OCI-LY7 (cell line): ENCODE data around the gene CUEDC1. TPM values are rescaled to one million over a fixed set of nuclear protein-coding genes. Genes with fewer than 3 reads are reported as not detected.

ENCODE experiments used
- BruUV-seq: library from RNA; stranded (reverse); fragments of 400-500 nt; replicated peaks from 2 replicates; lab custom pipeline; 2021; lab: Mats Ljungman, UMichigan
- CTCF ChIA-PET: fragments of 300-600 bp; sonication (Branson Sonifier 250); formaldehyde crosslinking; loops from one replicate; lab custom pipeline; 2022; ENCODE audit warnings: antibody characterized with exemption; ENCODE audit not compliant: unreplicated experiment; lab: Charles Lee
- POLR2A ChIA-PET: fragments of 300-600 bp; sonication (Branson Sonifier 250); formaldehyde crosslinking; loops from one replicate; lab custom pipeline; 2022; ENCODE audit warnings: antibody characterized with exemption; lab: Charles Lee
- DNase-seq: peaks from one replicate; pipeline ENCODE4 v3.0.0-alpha.2; 2015; ENCODE audit warnings: low spot score
- H2AFZ ChIP-seq: fragments of 200-600 bp; sonication (generic), shearing (Covaris generic); 2 replicates; pipeline ENCODE4 v1.6.1; 2014; ENCODE audit warnings: mild to moderate bottlenecking, antibody characterized with exemption, low read length, moderate library complexity
- H3K27ac ChIP-seq: fragments of 200-600 bp; sonication (generic); 2 replicates; pipeline ENCODE4 v1.5.1; 2014; ENCODE audit warnings: mixed run types, low read depth, mild to moderate bottlenecking, moderate library complexity, low read length, inconsistent platforms; ENCODE audit not compliant: poor library complexity, severe bottlenecking
- H3K36me3 ChIP-seq: fragments of 200-600 bp; sonication (generic); 2 replicates; pipeline ENCODE4 v1.6.1; 2014; ENCODE audit warnings: mild to moderate bottlenecking, antibody characterized with exemption, low read length, moderate library complexity, mixed read lengths; ENCODE audit not compliant: insufficient read depth
- H3K4me1 ChIP-seq: fragments of 200-600 bp; sonication (generic); 2 replicates; pipeline ENCODE4 v1.5.1; 2014; ENCODE audit warnings: mild to moderate bottlenecking, low read length; ENCODE audit not compliant: insufficient read depth, poor library complexity, severe bottlenecking
- H3K4me2 ChIP-seq: fragments of 200-600 bp; sonication (generic); 2 replicates; pipeline ENCODE4 v1.6.1; 2014; ENCODE audit warnings: mild to moderate bottlenecking, low read length
- H3K4me3 ChIP-seq: fragments of 200-600 bp; sonication (generic); 2 replicates; pipeline ENCODE4 v1.5.1; 2014; ENCODE audit warnings: mild to moderate bottlenecking, low read depth, low read length; ENCODE audit not compliant: poor library complexity, severe bottlenecking
- H3K79me2 ChIP-seq: fragments of 200-600 bp; sonication (generic); 2 replicates; pipeline ENCODE4 v1.6.1; 2016; ENCODE audit warnings: low read depth, mild to moderate bottlenecking, low read length, moderate library complexity, mixed read lengths; ENCODE audit not compliant: insufficient read depth
- H3K9me2 ChIP-seq: fragments of 200-600 bp; sonication (generic); 2 replicates; pipeline ENCODE4 v1.6.1; 2016; ENCODE audit warnings: mild to moderate bottlenecking, low read length, mixed read lengths; ENCODE audit not compliant: insufficient read depth
- H3K9me3 ChIP-seq: fragments of 200-600 bp; sonication (generic); 2 replicates; pipeline ENCODE4 v1.6.1; 2014; ENCODE audit warnings: mild to moderate bottlenecking, mixed run types, low read length, mixed read lengths
- H4K20me1 ChIP-seq: fragments of 200-600 bp; sonication (generic); 2 replicates; pipeline ENCODE4 v1.6.1; 2014; ENCODE audit warnings: mild to moderate bottlenecking, antibody characterized with exemption, low read length, moderate library complexity, mixed read lengths; ENCODE audit not compliant: insufficient read depth
- EZH2phosphoT487 ChIP-seq: fragments of 200-600 bp; sonication (generic); IDR thresholded peaks from 2 replicates; pipeline ENCODE4 v1.6.1; 2018; ENCODE audit warnings: low read depth, borderline replicate concordance, mild to moderate bottlenecking, mixed run types, antibody characterized with exemption, low read length, moderate library complexity, mixed read lengths
- intact Hi-C: fragments of 100-400 bp; cut with micrococcal nuclease; formaldehyde crosslinking; loops from one replicate; pipeline ENCODE4 v1.10.0; 2022; ENCODE audit not compliant: unreplicated experiment
- total RNA-seq, 2 experiments: library from RNA; depleted of rRNA in 1 of 2; stranded (reverse); fragments of >200 nt in 1 of 2; shearing (Covaris generic) in 1 of 2; gene quantifications; 2 replicates each; pipeline ENCODE4 v1.2.3, GENCODE V29; 2014 to 2022
- TF ChIP-seq, protein P1 (sequence below): fragments of 200-600 bp; sonication (generic); conservative IDR thresholded peaks from 2 replicates; pipeline ENCODE4 v1.5.1; 2014; ENCODE audit warnings: mild to moderate bottlenecking, antibody characterized with exemption, low read length, moderate library complexity, mixed read lengths

The CUEDC1 gene
- total RNA-seq, 2 experiments from 2014 or later, result 0.74 TPM; not detected in 1

GRCh38 chr17:57905875-57906455 lies 49.2 kb downstream of the CUEDC1 start:
- no peaks in the 10 kb centered on the region for H3K9me3 ChIP-seq
- BruUV-seq, result no TSS peak
- CTCF ChIA-PET, result interaction anchor here (0.6 kb wide), 1 partner anchor 89 kb away, joined by 4 read pairs; no protein-coding TSS in a partner anchor
- intact Hi-C loops, result no loop called here
- peaks cover 40% of the 10 kb centered on the region for H3K4me1 ChIP-seq
- no peak overlapping the region for H3K27ac ChIP-seq
- no peak overlapping the region for H3K4me2 ChIP-seq
- no peak overlapping the region for H2AFZ ChIP-seq
- H3K79me2 ChIP-seq, result no peaks in the 10 kb centered on the region
- no peaks in the 10 kb centered on the region for H3K36me3 ChIP-seq
- no peak for TF ChIP-seq EZH2phosphoT487
- TF ChIP-seq, protein P1, sequence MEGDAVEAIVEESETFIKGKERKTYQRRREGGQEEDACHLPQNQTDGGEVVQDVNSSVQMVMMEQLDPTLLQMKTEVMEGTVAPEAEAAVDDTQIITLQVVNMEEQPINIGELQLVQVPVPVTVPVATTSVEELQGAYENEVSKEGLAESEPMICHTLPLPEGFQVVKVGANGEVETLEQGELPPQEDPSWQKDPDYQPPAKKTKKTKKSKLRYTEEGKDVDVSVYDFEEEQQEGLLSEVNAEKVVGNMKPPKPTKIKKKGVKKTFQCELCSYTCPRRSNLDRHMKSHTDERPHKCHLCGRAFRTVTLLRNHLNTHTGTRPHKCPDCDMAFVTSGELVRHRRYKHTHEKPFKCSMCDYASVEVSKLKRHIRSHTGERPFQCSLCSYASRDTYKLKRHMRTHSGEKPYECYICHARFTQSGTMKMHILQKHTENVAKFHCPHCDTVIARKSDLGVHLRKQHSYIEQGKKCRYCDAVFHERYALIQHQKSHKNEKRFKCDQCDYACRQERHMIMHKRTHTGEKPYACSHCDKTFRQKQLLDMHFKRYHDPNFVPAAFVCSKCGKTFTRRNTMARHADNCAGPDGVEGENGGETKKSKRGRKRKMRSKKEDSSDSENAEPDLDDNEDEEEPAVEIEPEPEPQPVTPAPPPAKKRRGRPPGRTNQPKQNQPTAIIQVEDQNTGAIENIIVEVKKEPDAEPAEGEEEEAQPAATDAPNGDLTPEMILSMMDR, result no peak
- POLR2A ChIA-PET, result no interaction called here
- no peak overlapping the region for H3K4me3 ChIP-seq
- H3K9me2 ChIP-seq, result no peaks in the 10 kb centered on the region
- no peak for DNase-seq
- H4K20me1 ChIP-seq, result 0 out of 2 replicates have a peak, but pooled peaks cover 3% of the 10 kb centered on the region

DNA sequence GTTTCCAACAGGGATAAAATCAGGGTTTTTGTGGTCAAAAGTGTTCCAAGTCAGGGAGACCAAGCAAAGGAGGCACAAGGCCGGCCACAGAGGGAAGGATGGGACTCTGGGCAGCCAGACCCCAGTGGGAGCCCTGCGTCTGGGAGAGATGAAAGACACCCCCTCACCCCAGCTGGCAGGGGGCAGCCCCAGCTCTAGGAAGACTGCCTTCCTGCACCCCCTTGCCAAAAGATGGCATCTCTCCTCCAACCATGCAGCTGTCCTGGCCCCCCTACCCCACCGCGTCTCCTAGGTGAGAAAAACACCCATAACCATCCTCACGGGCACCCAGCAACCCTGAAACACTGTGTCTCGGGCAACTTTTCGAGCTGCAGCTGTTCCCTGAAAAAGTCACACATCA lies 51.3 kb downstream of the CUEDC1 start:
- CTCF ChIA-PET, result no interaction called here
- peak overlapping the region; percentile 67 for H3K4me2 ChIP-seq
- H3K4me3 ChIP-seq, result no peak overlapping the region
- H2AFZ ChIP-seq, result no peak overlapping the region
- H4K20me1 ChIP-seq, result 0 out of 2 replicates have a peak, but pooled peaks cover 3% of the 10 kb centered on the region
- TF ChIP-seq, protein P1, result no peak
- TF ChIP-seq EZH2phosphoT487, result no peak
- peak overlapping the region; percentile 60 for H3K27ac ChIP-seq
- BruUV-seq, result no TSS peak
- no peak for DNase-seq
- no peaks in the 10 kb centered on the region for H3K9me2 ChIP-seq
- intact Hi-C loops, result loop anchor here (1.0 to 5.0 kb wide), 3 partner anchors 35 to 727 kb away; partner anchors contain the start of gene VEZF1
- POLR2A ChIA-PET, result interaction anchor here (0.7 to 1.1 kb wide), 5 partner anchors 12 to 103 kb away, joined by 3 to 6 read pairs (median 4); partner anchors contain the start of genes SRSF1 and VEZF1
- H3K36me3 ChIP-seq, result no peaks in the 10 kb centered on the region
- H3K4me1 ChIP-seq, result peaks cover 53% of the 10 kb centered on the region
- no peaks in the 10 kb centered on the region for H3K9me3 ChIP-seq
- H3K79me2 ChIP-seq, result no peaks in the 10 kb centered on the region
